ENCODE data around the gene TWIST1. TPM values are rescaled to one million over a fixed set of nuclear protein-coding genes. Genes with fewer than 3 reads are reported as not detected.

TWIST1 gene
- total RNA-seq, 2 donors from 2014 or later = not detected

Other genes with a start within 250 kb of the TWIST1 start
- not detected for gene FERD3L, start 27.8 kb upstream of the TWIST1 start, total RNA-seq

Data from T-helper 17 cell (primary cell).